Pons (tissue), 1 donor: ENCODE results near the gene TTC16.

Experiments used
- DNase-seq: peaks from one replicate; pipeline ENCODE4 v3.0.0-alpha.2; 2016; ENCODE audit warnings: low spot score

TTC16 gene, protein sequence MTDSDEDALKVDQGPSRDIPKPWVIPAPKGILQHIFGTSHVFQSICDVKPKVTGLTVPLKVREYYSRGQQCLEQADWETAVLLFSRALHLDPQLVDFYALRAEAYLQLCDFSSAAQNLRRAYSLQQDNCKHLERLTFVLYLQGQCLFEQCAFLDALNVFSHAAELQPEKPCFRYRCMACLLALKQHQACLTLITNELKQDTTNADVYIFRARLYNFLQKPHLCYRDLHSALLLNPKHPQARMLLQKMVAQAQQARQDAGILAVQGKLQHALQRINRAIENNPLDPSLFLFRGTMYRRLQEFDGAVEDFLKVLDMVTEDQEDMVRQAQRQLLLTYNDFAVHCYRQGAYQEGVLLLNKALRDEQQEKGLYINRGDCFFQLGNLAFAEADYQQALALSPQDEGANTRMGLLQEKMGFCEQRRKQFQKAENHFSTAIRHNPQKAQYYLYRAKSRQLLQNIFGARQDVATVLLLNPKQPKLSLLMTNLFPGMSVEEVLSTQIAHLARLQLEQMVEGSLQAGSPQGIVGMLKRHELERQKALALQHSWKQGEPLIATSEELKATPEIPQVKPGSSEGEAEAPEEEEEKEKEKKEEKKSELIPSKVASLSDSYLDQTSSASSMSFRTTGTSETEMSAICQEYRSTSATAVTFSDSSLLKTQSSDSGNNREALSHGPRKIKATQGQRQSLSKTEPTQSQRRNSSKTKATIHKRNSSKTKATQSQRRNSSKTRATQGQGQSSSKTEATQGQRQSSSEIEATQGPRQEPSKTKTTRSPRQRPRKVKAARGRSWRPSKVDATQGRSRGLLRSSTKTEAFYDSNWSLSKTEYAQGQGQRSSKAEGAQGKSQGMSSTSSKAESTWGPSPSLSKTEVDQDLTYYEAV

DNA sequence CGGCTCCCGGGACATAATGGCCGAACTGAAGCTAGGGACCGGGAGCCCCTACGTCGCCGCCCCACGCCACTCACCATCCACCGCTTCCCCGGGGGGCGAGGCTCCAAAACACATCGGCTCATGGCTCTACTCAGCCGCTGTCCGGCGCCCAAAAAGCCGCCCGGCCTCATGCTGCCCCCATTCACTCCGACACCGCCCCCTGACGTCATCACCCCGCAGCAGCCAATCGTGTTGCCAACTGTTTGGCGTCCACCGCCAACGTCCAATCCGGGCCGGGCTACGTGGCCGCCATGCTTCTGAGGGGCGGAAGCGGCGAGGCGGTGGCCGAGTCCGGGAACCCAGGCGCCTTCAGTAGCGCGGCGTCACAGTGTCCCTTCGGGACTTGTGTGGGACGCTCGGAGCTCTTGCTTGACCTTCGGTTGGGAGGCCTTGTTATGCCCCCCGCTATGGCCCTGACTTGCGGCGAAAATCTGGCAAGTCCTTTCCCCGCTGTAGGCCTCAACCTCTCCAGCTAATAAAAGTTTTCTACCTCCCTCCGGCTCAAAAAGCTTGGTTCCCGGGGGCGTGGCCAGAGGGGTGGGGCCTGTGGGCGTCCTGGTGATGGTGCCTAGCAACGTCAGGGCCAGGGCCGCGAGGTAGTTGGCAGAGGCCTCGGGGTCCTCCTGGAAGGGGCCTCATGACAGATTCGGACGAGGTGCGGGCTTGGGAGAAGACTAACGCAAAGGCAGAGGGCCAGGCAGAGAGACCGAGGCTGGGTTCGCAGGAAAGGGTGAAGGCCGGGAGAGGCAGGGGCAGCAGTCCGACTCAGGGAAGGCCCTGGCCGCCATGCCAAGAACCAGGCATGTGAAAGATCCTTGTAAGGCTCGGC is at the start of gene TTC16, which contains the start of gene PTRH1:
TSS of gene TTC16 (plus strand) at position 610 of the 868 bp plus-strand sequence. CDS start at position 677, 67 bp downstream.
TSS of gene PTRH1 (minus strand) at position 194 of the 868 bp plus-strand sequence. CDS start at position 170, 24 bp downstream.
- DNase-seq = peak; percentile 95

DNA sequence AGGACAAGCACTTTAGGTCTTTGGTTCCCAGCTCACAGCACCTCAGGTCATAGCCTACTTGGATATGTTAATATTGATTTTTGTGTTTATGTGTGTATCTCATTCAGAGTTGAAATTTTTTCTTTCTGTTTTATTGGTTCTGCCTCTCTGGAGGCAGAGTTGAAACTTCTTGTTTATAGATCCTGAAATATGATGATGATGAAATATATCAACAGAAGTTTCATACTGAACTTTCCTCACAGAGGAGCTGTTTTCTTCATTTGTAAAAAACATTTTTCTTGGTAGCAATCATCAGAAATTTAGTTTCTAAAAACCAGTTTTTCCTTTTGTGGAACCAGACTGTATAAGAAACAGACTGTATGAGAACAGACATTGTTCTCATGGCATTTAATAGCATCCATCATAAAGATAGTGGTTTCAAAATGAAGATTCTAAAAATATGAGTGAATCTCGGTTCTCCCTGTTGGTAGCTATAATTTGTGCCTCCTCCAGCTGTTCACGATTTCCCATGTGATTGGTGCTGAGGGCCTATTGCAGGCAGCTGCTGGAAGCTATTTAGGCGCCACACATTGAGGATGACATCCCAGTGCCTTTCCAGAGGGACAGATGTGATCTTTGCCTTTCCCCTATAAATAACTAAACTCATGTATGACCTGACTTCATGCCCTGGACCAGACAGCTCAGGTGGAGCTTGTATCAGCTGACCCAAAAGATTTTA is 48.6 kb upstream of the TTC16 start:
- DNase-seq = no peak

DNA sequence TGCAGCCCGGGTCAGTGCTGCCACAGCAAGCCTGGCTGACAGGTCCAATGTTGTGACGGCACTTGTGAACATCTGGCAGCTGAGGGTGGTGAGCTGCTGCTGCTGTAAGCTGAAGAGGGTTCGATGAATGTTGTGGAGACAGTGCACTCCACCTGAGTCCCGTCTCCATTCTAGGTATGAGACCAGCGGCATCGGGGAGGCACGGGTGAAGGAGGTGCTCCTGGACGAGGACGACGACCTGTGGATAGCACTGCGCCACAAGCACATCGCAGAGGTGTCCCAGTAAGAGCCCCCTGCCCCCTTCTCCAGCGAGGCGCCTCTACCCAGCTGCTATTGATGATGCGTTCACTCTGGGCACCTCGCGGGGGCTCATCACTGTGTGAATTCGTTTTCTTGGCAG is 48.0 kb upstream of the TTC16 start:
- DNase-seq = no peak

DNA sequence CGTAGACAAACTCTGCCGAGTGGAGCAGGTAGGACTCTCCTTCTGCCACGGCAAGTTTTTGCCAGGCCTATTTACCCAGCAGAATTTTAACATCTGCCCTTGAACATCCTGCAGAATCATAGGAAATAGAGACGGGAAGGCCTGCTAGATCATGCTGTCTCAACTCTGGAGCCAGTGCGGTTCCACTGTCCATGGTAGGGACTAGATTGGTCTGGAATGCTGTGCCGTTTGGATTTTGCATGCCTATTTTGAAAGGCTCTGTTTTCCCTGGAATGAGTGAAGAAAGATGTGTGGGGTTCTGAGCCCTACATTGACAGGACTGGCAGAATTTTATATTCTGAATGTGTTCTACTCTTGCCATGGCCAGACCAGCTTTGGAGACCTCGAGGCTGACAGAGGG is 42.6 kb upstream of the TTC16 start:
- DNase-seq = no peak

DNA sequence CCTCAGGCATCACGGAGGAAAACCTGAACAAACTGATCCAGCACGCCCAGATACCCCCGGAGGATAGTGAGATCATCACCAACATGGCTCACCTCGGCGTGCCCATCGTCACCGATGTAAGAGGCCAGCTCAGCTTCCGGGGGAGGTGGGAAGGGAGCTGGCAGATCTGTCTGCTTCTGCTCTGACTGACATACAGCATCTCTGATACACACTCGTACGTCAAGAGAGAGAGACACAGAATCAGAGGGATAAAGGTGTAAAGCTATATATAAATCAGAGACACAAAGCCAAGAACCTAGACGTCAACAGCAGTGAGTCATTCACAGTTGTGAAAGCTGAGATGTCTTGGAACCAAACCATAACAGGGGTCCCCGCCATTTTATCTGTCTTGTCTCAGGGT is 39.2 kb upstream of the TTC16 start:
- no peak for DNase-seq

DNA sequence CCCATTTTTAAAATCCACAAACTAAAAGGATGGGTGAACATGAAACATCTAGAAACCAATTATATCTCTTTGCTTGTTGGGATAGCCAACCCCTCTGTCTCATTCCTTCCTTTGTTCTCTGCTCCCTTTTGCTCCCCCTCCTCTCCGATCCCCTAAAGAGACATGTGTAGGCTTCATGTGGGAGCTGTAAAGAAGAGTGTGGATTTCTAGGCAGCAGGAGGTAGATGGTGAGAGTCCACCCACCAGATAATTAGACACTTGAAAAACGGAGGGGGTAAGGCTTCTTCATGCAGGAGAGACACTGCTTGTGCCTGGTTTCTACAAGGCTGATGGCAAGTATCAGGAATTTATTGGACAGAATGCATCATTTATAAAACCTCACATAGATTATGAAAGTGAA is 36.4 kb upstream of the TTC16 start:
- no peak for DNase-seq

DNA sequence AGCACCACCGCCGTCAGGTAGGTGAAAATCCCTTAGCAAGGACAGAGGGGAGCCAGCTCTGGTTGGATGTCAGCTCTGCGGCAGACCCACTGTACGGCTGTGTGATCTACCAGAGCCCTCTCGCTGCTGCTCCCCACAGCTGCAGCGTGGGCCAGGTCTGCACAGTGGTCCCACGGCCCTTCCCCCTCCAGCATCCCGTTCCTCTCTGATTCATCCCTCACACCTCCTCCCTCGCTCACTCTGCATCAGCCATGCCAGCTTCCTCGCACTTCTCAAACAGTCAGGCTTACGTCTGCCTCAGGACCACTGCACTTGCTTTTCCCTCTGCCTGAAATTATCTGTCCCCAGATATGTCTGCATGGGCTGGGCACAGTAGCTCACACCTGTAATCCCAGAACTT is 35.7 kb upstream of the TTC16 start:
- no peak for DNase-seq

DNA sequence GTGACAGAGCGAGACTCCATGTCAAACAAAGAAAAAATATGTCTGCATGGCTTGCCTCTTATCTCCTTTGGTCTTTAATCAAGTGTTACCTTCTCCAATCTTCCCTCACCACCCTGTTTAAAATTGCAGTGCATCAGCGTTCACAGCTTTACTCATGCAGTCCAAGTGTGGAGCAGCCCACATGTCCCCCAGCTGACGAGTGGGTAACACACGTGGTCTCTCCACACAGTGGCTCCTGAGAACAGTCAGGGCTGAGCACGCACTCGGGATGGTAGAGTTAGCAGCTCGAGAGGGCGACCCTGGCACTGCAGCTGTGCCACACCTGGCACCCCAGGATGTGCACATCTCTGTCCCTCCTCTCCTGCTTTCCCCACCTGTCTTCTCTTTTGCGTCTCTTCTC is 35.0 kb upstream of the TTC16 start:
- DNase-seq = no peak

DNA sequence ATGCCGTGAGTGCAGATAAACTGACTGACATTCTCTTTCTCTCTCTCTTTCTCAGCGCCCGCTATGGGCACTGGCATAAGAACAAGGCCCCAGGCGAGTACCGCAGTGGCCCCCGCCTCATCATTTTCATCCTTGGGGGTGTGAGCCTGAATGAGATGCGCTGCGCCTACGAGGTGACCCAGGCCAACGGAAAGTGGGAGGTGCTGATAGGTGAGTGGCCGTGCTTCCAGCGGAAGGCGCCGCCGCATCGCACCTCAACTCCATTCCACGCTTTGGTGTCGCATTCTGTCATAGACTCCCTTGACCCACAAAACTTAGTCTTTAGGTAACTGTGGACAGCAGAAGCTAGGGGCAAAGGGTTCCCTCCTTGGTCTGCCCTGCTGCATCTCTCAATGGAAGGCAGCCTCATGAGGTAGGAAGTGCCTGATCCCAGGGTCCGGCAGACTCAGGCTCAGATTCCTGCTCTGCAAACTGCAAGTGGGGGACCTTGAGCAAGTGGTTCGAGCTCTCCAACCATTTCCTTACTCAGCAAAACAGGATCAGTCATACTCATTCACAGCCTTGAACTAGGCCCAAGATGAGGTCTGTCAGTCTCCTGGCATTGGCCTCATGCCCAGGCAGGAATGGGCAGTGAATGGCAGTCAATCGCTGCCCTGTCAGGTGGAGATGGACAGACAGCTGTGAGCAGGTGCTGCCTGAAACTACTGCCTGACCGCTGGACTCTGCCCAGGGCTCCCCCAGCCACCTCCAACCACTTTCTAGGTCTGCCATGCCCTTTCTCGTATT is 33.3 kb upstream of the TTC16 start:
- no peak for DNase-seq

DNA sequence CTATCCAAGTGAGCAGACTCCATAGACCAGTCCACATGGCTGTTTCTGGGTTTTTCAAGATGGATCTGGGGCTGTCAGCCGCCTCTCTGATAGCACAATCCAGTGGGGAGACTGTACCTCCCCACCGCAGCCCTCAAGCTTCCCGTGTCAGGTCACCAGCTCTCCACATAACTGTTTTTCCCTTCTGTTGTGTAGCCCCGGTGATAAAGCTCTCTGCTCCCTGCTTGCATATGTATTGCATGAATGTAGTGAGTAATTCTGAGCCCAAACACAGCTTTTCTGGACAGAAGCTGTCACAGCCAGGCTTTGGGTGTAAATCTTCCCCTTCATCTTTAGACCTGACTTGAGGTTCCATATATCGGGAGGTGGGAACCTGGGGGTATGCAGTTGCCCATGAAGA is 32.2 kb upstream of the TTC16 start:
- no peak for DNase-seq

DNA sequence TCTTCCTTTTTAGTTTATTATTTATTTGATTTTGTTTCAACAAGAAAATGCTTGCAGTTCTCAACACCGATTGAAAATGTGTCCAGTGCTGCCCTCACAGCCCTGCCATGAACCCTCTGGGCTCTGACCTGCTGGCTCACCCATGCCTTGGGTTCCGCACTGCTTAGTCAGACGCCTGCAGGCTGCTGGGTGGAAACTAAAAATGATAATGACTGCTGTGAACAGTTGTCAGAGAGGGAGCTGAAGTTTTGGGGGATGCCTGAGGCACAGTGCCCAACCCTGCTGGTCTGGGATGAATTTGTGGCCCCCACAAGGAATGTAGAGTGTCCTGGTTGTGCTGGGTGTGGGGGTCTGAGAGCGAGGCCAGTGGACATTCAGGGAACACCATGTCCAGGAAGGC is 31.3 kb upstream of the TTC16 start:
- no peak for DNase-seq

DNA sequence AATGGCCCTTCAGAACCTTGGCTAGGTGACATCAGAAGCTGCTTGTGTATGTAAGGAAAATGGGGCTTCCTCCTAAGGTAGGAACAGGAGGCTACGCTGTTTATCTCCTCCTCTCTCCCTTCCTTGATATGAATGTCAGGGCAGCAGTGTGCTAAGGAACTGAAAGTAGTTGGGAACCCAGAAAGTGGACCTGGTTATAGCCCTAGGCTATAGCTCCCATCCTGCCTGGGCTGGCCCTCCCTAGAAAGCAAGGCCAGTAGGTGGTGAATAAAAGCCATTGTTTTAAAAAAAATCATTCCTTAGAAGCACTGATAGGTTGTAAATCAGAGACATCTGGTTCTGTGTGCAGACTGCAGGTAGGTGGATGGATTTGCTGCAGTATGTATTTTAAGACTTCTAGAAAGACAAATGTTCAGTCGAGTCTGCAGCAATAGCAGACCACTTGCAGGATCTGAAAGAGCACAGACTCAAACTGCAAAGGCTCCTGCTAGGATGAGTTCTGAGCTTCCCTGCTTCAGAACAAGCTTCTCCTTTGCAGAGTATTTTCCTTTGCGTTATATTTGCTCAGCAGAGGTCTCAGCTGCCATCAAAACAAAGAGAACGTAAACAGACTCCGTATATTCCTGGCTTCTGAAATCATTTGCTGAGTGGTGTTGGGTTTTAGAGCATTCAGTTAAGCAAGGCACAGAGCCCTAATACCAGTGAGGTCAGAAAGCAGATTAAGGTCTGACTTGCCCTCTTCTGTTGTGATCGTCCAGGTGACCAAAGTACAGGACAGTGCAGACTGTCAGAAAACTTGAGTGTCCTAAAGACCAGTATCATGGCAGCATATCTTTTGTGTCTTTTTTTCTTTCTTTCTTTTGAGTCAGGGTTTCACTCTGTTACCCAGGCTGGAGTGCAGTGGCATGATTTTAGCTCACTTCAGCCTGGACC is 29.2 kb upstream of the TTC16 start:
- no peak for DNase-seq

DNA sequence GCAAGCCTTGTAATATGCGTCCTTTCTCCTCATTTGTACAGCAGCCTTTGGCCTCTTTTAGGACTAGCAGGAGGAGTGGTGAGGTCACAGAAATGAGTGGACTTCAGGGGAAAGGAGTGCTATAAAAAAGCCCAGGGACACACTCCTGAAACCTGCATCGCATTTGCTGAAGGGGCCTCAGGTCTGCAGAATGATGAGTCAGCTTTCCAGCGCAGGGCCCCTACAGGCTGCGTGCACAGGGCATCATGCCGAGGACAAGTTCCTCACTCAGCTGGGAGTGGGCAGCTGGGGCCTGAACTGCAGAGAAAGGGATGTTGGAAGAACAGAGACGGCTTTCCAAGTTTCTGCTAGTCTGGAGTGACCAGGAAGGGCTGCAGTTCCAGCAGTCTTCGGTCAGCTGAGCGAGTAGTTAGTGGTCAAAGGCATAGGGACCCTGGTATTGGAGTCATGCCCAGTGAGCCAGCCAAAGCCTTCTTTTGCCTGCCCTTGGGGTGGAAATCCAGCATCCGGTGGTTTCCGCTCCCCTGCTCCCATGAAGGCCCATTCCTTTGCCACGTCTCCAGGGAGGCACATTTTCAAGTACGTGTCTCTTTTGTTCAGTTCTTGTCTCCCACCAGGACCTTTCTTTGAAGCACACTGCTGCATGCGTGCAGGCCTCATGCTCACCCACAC is 26.4 kb upstream of the TTC16 start:
- DNase-seq = no peak

DNA sequence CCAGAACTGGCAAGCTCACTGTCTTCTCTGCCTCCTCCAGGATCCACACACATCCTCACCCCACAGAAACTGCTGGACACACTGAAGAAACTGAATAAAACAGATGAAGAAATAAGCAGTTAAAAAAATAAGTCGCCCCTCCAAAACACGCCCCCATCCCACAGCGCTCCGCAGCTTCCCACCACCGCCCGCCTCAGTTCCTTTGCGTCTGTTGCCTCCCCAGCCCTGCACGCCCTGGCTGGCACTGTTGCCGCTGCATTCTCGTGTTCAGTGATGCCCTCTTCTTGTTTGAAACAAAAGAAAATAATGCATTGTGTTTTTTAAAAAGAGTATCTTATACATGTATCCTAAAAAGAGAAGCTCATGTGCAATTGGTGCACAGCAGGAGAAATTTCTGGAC is 25.1 kb upstream of the TTC16 start:
- no peak for DNase-seq

DNA sequence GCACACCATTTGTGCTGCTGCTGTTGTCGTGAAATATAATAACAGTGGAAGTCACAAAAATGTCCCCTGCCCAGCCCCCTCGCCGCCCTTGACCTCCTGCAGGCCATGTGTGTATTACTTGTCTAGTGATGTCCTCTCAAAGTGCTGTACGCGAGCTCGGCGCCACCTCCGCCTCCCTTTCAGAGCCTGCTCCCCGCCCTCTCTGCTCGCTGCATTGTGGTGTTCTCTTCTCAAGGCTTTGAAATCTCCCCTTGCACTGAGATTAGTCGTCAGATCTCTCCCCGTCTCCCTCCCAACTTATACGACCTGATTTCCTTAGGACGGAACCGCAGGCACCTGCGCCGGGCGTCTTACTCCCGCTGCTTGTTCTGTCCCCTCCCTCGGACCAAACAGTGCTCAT is 23.8 kb upstream of the TTC16 start:
- no peak for DNase-seq

DNA sequence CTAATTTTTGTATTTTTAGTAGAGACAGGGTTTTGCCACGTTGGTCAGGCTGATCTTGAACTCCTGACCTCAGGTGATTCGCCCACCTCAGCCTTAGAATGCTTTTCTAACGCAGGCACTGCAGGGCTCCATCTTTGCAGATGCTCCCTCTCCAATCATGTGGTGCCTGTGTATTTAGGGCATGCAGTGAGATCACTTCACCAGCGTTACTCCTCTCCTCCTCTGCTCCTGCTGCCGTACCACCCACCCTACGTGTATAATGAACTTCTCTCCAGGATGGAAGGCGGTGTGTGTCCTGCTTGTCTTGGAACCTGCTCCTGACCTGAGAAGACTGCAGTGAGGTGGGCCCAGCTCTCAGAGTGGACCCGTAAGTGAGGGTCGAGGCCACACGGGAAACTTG is 22.7 kb upstream of the TTC16 start:
- DNase-seq = no peak

DNA sequence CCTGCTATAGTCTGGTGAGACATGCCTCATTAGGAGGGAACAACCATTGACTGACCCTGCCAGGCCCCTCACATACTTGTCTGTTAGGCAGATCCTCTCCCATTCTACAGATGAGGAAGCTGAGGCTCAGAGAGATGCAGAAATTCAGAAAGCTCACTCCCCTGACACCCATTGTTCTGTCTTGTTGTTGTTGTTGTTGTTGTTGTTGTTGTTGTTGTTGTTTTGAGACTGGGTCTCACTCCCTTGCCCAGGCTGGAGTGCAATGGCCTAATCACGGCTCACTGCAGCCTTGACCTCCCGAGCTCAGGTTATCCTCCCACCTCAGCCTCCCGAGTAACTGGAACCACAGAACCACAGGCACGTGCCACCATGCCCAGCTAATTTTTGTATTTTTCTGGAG is 22.2 kb upstream of the TTC16 start:
- DNase-seq = no peak

DNA sequence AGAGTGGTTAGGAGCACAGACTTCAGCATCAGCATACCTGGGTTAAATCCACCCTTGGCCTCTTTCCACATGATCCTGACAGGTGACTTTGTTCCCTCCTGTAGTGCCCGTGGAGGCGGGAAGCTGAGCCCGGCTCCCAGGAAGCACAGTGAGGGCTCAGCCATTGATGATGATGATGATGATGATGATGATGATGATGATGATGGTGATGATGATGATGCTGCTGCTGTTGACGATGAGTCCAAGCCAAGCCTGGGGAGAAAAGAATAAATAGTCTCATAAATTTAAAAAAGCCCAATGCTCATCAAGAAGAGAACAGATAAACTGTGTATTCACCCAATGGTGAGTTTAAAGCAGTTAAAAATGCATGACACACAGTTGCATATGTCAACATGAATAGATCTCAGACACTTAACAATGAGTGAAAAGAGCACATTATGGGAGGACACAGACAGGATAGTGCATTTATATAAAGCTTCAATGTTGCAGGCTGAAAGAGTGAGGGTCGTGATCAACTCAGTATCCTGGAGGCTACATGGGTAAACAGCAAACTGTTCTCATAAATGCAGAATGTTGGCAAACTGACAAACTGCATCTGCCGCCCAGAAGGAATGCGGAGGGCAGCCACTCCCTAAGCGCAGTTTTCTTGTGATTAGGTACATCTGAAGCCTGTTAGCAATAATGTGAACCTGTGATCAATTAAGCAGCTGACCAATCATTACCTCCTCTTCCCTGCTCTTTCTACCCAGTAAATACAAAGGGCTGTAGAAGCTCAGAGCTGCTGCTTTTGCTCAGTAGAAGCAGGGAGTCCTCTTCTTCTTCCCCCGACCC is 20.8 kb upstream of the TTC16 start:
- no peak for DNase-seq
